Stimulated activated CD8-positive, alpha-beta memory T cell treated with anti-CD3 and anti-CD28 coated beads, Interleukin-15, amount 100 ng/mL, for 1 hour (primary cell): ENCODE data around the gene GBE1.
"Not testable (repeated sequence)": the region's sequence is repeated elsewhere in the genome, so short reads cannot be mapped to it uniquely, and the experiment has no call there.

Experiments used
- DNase-seq: peaks from one replicate; pipeline ENCODE4 v3.0.0-alpha.2; 2020; ENCODE audit warnings: low read depth

The GBE1 gene

DNA sequence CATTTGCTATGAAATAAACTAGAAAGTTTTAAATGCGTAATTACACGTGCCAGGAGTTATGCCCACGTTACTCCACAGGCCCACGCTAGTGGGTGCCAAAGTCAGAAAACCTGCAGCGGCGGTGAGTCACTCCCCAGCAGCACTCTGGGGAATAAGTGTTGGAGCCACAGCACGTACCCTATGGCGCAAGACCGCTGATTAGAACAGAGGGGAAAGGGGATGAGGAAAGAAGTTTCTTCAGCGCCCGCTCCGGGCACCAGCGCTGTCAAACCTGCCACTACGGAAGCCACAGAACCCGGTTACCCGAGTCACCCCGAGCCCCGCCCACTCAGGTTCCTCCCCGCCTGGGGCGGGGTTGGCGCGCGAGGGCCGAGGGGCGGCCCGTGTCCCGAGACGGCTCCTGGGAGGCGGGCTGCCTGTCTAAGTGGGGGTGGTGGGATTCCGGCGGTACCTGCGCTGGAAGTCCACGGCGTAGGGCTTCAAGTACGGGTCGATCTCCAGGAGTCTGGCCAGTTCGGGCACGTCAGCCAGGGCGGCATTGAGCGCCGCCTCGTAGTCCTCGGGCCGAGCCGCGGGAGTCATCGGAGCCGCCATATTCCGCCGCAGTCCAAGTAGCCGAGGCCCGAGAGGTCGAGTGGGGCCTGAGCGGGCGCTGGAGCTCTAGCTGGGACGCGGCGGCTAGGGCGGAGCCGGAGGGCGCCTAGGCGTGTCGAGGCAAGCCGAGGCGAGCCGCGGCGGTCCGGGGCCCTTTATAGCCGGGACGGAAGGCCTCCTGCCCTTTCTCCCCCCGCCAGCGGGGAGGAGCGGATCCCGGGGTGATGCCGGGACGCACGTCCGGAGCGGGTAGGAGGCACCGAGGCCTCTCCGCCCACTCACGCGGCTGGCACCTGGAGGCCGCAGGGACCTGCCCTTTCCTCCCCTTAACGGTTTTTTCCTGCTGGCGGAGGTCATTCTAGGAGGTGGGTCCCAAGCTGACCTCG is at the start of gene GBE1:
Gene GBE1, minus strand, starts transcription at position 722 of the 980 bp plus-strand sequence. Its CDS starts 128 bp downstream, at position 594.
- peak; percentile 72 for DNase-seq

DNA sequence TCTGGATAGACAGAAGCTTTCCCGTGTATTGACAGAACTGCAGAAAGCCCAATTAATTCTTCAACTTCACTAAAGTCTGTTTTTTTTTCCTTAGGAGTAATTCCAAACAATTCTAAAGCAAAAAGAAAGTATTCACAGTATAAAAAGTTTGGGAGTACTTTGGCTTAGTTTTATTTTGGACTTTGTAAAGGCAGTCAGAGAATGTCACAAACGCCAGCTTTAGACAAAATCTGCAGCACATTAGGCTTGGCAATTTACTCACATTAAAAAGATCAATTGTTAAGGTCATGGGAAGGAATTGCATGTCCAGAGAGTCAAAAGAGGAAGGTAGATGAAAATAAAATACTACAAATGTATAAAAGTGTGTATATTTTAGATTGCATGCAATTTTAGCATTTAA is 47.5 kb upstream of the GBE1 start:
- DNase-seq, result no peak

DNA sequence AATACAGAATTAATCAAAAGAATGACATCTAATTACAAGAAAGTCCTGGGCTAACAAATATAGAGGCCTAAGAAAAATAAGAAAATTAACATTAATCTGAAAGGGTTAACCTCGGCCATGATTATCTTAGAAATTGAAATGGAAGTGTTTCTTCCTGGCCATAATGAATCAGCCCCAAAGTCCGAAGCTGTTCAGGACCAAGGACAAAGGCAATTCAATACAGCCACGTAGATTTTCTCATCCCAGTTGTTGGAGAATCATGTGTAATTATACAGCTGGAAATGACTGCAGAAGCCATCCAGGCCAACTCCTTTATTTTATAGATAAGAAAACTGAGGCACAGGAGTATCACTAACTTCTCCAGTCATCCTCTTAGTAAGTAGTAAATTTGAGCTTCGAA is 38.0 kb upstream of the GBE1 start:
- no peak for DNase-seq

- no peak for DNase-seq
Observed at GRCh38 chr3:81793410-81793809, 32.0 kb upstream of the GBE1 start.

DNA sequence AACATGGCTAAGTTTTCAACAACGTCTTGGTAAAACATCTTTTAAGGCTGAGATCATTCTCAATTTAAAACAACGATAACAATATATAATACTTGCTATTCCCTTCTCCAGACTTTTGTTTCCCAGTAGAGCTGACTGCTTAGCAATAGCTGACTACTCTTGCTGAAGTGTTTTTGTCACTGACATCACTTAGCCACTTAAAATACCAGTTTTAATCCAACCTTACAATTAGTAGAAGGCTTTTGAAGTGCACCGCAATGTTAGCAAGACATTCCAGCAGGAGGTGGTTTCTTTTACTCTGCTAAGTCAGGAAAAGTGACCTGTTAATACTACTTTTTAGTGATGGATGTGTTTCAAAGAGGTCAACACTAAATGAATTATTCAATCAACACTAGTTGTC is 28.7 kb upstream of the GBE1 start:
- DNase-seq, result no peak

DNA sequence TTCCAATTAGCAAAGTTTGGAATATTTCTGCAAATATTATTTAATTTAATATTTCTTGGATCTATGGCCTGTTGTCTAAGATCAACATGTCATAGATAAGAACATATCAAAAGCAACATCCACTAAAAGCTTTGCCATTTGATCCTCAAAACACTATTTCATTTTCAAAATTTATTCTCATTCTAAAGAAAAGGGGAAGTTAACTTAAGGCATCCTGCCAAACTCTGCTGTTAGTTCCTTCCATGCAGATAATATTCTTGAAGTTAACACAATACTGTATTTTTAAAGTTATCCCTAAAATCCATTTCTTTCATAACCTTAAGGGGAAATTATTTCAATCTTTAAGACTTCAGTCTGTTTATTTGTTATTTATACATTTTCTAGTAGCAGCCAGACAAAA is 28.2 kb upstream of the GBE1 start:
- DNase-seq, result no peak

- DNase-seq, result no peak
Observed at GRCh38 chr3:81788610-81789009, 27.2 kb upstream of the GBE1 start.

GRCh38 chr3:81788044-81788443 is 26.6 kb upstream of the GBE1 start:
- no peak for DNase-seq

- no peak for DNase-seq
Observed at GRCh38 chr3:81782585-81782984, 21.1 kb upstream of the GBE1 start.

DNA sequence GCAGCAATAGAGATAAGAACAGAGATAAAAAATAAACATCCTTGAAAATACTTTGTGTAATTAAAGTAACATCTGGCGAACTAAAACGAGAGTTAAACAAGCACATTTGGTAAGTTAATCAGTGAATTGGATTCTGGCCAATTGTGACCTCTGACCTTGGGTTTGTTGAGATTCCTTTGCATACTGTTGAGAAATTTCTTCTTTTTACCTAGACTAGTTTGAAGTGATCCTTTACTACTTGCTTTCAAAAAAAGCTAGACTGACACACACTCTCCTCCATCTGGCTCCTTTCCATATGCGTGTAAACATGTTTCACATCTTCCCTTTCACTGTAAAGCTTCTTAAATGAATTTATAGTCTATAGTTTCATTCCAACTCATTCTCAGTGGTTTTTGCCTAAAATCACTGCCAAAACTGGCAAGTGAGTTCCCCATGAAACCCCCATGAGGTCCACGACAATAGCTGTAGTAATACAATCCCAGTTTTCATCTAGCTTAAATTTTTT is 17.3 kb upstream of the GBE1 start:
- DNase-seq, result no peak

DNA sequence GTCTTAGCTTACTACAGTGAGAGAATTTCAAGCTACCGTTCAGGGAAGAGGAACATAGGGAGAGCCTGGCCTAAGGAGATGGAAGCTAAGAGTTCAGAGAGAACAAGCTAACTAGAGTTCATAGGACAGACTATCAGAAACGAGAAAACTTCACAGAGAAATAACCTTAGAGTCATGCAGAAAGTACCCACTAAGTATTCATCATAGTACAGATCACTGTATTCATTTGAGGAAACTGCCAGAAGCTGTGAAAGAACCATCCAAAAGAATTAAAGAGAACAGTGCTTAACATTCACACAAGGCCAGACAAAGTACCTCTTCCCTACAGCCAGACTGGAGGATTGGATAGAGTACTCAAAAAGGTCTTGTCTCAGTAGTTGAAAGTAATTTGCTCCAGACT is 15.2 kb upstream of the GBE1 start:
- DNase-seq, result no peak

DNA sequence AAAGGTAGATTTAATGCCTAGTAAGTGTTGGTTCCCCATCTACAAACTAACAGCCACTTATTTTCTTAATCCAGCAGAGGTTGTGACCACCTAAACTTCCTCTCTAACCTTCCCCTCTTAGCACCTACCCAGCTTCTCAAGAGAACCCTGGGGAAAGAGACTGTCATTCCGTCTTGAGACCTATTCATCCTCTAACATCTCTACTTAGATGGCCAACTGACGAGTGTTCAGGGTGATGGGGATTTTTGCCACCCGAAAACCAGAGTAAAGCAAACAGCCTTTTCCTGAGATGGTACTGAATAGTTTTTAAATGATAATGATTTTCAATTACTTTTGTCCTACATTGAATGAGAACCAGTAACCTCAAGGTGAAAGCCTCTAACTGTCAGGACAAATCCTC is 9.3 kb upstream of the GBE1 start:
- DNase-seq, result no peak

DNA sequence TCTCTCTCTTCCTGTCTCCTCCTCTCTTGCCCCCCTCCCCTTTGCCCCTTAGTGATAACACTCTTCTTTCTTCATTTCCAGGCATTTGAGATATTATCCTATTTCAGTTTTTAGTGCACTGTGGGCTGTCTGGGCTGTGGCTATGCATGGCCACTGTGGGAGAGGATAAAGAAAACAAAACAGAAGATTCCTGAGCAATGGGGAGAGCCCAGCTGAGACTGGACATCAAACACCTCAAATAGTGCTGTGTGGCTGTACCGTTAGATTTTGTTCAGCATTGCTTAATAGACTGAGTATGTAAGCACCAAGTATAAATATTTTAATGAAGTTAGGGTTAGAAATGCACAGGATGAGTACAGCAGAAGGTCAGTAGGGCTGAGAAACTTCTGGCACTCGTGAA is 7.9 kb upstream of the GBE1 start:
- no peak for DNase-seq

DNA sequence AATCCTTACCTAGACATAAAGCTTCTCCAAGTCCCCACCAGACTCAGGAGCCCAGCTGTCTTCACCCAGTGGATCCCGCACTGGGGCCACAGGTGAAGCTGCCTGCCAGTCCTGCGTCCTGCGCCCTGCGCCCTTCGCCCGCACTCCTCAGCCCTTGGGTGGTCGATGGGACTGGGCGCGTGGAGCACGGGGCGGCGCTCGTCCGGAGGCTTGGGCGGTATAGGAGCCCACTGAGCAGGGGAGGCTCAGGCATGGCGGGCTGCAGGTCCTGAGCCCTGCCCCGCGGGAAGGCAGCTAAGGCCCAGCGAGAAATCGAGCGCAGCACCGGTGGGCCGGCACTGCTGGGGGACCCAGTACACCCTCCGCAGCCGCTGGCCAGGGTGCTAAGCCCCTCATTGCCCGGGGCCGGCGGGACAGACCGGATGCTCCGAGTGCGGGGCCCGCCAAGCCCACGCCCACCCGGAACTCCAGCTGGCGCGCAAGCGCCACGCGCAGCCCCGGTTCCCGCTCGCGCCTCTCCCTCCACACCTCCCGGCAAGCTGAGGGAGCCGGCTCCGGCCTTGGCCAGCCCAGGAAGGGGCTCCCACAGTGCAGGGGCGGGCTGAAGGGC is 5.9 kb upstream of the GBE1 start:
- DNase-seq, result not testable (repeated sequence)

- no peak for DNase-seq
Observed at GRCh38 chr3:81765400-81765799, 4.0 kb upstream of the GBE1 start.

DNA sequence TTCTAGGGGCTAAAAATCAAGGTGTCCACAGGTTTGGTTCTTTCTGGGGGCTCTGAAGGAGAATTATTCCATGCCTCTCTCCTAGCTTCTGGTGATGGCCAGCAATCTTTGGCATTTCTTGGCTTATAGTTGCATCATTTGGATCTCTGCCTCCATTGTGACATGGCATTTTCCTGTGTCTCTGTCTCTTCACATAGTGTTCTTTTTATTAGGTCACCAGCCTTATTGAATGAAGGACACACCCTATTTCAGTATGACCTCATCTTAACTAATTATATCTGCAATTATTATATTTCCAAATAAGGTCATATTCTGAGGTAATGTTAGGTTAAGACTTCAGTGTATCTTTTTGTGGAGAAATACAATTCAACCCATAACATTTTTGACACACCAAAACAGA is 3.2 kb upstream of the GBE1 start:
- no peak for DNase-seq

- DNase-seq, result no peak
Observed at GRCh38 chr3:81764002-81764401, 2.6 kb upstream of the GBE1 start.

DNA sequence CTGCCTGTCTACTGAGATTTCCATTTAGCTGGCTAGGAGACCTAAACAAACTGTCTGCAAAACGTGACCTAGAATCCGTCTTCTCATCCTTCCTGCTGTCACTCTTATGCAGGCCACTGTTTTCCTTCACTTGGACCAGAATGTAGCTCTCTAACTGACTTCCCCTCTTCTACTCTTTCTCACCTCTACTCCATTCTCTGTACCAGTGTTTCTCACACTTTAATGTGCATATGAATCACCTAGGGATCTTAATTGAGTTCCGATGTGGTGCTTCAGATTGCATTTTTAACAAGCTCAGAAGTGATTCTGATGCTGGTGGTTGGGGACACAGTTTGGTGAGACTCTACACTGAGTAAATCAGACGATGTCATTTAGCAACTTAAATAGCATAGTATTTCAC is 1.6 kb upstream of the GBE1 start:
- no peak for DNase-seq

DNA sequence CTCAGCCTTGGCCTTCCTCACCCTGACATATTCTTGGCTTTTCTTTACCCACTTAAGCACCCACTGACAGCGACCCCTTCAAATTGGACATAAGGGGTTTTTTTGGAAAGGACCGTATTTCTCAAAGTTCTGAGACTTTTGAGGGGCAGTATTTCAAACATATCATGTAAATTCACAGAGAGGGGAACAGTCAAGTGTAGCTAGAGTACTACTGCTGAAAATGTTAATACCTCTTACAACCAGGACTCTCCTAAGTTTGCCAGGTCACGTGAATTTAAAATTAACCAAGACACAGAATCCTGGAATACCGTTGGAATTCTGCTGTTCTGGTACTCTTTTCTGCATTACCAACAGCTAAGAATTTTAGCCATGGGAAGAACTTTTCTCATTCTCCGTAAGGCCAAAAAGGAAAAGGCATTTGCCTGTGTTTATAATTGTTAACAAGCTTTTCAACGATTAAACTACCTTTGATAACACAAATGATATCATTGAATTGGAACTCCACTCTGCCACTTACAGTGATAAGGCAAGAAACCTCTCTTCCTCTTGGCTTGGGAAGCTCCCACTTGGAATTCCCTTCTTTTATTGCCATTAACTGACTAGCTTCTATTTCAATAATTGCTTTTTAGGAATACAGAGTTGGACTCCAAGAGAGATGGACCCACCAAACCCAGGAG is 597 bp upstream of the GBE1 start:
- no peak for DNase-seq

DNA sequence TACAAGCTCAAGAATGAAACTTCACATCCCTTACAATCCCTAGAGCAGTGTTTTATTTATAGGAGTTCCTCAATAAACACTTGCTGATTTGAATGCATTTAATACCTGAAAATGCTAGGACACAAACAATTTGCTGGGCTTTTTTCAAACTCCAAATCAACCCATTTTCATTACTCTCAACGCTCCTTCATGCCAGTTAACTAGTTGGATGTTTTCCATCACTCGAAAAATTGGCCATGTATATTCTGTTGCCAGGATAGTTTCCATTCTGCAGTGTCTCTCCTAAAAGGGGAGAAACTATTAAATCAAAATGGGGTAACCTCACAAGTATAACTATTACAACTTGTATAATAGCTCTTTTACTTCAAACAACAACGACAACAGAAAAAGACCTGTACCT is 1.2 kb downstream of the GBE1 start:
- no peak for DNase-seq

DNA sequence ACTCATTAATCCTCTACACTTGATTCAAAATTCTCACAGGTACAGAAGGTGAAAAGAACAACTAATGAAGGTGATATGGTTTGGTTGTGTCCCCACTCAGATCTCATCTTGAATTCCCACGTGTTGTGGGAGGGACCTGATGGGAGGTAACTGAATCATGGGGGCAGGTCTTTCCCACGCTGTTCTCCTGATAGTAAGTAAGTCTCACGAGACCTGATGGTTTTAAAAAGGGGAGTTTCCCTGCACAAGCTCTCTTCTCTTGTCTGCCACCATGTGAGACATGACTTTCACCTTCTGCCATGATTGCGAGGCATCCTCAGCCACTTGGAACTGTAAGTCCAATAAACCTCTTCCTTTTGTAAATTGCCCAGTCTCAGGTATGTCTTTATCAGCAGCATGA is 2.7 kb downstream of the GBE1 start:
- DNase-seq, result not testable (repeated sequence)

DNA sequence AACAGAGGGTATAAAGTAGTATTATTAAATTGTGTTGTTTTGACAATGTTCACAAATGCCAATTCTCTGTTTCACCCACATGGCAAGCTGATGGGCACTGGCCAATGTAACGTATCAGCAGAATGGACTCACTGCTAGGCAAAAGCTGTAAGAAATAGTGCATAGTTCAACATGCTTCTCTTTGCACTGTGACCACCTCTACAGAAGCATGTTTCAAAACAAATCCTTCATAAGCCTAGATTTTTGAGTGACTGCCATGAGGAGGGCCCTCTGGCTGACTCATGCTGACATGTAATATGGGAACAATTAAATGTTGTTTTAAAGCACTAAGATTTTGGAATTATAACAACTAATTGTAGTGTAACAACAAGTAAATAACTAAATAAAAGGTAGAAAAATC is 3.2 kb downstream of the GBE1 start:
- no peak for DNase-seq
